Epithelial cell of esophagus (primary cell): ENCODE measurements around the gene CLSTN3.
A peak's percentile ranks its signal among the peaks of the same experiment; 100 is the strongest.

Experiments
- DNase-seq: peaks from one replicate; pipeline ENCODE4 v3.0.0; 2010; ENCODE audit warnings: low read depth
- H3K4me3 ChIP-seq: 2 replicates; pipeline ENCODE4 v1.5.1; 2011; ENCODE audit warnings: mild to moderate bottlenecking, low read length, control low read depth
- TF ChIP-seq, protein P1 (sequence below): IDR thresholded peaks from 2 replicates; pipeline ENCODE4 v1.5.1; 2011; ENCODE audit warnings: low read depth, mild to moderate bottlenecking, low read length, control low read depth, inconsistent platforms; ENCODE audit not compliant: insufficient read depth; ENCODE audit errors: missing control alignments

CLSTN3 gene

DNA sequence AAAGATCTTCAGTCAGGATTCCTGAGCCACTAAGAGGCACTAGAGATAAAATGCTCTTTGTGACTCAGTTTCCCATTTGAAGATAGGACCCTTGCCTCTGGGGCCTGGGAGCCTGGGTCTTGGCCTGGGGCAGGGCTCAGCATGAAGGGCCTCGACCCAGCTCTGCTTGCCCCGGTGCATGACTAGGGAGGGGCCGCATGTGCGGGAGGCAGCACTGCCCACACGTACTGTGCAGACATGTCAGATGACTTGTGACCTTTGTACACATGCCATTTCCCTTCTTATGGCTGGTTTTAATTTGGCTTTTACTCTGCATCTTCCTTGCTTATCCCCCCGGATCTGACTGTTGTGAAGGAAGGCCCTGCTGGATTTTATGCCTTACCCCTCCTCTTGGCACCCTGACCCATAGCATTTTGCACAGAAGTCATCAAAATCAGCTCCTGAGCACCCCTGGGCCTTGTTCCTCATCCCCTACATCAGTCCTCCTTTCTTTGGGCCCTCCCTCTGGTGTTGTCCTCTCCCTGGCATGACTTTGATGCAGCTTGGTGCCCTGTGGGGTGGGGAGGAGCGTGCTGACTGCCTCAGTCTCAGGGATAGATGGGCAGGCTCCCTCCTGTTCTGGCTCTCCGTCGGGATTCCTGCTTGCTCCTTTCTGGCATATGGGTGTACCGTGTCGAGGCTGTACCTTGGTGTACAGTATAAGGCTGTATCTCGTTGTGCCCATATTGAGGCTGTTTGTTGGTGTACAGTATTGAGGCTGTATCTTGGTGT, 4.4 kb downstream of the CLSTN3 start:
- no peak for DNase-seq
- TF ChIP-seq, protein P1, sequence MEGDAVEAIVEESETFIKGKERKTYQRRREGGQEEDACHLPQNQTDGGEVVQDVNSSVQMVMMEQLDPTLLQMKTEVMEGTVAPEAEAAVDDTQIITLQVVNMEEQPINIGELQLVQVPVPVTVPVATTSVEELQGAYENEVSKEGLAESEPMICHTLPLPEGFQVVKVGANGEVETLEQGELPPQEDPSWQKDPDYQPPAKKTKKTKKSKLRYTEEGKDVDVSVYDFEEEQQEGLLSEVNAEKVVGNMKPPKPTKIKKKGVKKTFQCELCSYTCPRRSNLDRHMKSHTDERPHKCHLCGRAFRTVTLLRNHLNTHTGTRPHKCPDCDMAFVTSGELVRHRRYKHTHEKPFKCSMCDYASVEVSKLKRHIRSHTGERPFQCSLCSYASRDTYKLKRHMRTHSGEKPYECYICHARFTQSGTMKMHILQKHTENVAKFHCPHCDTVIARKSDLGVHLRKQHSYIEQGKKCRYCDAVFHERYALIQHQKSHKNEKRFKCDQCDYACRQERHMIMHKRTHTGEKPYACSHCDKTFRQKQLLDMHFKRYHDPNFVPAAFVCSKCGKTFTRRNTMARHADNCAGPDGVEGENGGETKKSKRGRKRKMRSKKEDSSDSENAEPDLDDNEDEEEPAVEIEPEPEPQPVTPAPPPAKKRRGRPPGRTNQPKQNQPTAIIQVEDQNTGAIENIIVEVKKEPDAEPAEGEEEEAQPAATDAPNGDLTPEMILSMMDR = no peak
- H3K4me3 ChIP-seq = no peak overlapping the region

DNA sequence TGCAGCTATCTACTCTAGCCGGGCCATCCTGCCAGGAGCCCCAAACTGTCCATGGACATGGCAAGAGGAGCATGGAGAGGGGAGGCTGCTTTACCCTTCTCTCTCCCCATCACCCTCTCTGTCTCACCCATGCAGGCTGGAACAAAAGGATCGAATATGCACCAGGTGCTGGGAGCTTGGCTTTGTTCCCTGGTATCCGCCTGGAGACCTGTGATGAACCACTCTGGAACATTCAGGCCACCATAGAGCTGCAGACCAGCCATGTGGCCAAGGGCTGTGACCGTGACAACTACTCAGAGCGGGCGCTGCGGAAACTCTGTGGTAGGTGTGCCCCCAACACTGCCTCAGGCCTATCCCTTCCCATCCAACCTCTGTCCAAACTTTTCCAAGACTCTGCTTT, 5.9 kb downstream of the CLSTN3 start:
- TF ChIP-seq, protein P1 = no peak
- DNase-seq = no peak
- no peak overlapping the region for H3K4me3 ChIP-seq

DNA sequence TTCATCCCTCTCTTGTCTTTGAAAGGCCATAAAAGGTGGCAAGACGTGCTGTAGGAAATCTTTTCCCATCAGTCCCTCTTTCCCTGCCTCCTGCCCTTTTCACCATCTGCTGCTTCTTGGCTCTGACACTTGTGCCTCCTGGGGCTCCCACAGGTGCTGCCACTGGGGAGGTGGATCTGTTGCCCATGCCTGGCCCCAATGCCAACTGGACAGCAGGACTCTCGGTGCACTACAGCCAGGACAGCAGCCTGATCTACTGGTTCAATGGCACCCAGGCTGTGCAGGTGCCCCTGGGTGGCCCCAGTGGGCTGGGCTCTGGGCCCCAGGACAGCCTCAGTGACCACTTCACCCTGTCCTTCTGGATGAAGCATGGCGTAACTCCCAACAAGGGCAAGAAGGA, 6.5 kb downstream of the CLSTN3 start:
- TF ChIP-seq, protein P1 = no peak
- H3K4me3 ChIP-seq = no peak overlapping the region

DNA sequence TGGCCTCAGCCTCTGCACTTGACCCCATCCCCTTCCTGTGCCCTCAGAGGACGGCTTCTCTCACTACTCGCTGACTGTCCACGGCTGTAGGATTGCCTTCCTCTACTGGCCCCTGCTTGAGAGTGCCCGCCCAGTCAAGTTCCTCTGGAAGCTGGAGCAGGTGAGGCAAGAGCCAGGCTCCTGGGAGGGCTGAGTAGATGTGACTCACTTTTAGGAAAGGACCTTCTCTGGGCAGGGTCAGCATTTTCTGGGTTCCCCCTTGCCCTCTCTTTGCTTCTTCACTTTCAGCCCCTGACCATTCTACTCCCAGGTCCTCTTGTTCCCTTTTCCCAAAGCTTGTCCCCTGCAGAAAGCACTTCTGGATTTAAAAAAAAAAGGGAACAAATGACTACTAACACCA, 7.7 kb downstream of the CLSTN3 start:
- peak; percentile 45 for DNase-seq
- no peak overlapping the region for H3K4me3 ChIP-seq
- TF ChIP-seq, protein P1 = no peak

More for the DNA sequence above, 6.5 kb downstream of the CLSTN3 start:
- DNase-seq = no peak

DNA sequence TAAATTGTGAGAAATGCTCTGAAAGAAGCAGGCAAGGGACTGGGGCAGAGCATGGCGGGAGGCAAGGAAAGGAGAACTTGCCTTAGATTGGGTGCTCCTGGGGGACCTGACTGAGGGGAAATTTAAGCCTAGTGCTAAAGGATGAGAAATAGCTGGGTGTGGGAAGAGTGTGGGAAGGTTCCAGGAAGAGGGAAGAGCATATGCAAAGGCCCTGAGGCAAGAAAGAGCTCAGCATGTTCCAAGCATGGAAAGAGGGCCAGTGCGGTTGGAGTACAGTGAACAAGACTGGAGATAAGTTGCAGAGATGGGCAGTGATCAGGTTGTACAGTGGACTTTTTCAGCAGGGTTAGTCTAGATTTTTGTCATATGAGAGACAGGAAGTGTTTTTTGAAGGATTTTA, 9.0 kb downstream of the CLSTN3 start:
- DNase-seq = no peak
- TF ChIP-seq, protein P1 = no peak
- H3K4me3 ChIP-seq = no peak overlapping the region

DNA sequence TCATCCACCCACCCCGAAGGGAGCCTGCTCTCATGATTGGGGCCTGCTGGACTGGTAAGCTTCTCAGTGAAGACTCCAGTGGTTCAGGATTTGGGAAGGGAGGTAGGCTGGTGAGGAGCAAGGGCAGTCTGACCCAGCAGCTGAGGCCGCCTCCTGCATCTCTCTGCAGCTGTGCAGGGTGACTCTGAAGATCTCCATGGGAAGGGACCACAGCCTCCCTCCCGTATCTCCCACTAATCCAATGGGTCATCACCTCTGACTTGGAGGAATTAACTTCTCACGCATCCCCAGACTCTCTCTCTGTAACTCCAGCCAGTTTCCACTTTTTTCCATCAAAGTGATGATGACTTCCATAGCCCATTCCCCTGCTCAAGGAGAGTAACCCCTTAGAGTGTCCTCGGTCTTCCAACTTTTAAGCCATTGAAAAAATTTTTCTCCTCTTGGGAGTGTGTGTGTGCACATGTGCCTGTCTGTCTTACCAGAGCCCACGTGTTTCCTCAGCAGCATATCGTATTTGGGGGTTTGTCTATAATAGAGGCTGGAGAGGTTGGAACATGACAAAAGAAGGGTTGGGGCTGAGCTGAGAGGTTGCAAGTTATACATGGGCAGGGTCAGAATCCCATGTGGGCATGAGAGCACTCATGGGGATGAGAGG, 11.3 kb downstream of the CLSTN3 start:
- no peak for DNase-seq
- H3K4me3 ChIP-seq = no peak overlapping the region
- TF ChIP-seq, protein P1 = no peak
